ENCODE results near the gene CCDC194. TPM values are rescaled to one million over a fixed set of nuclear protein-coding genes. Genes with fewer than 3 reads are reported as not detected.

Gene CCDC194
- total RNA-seq, 6 experiments from 2014 or later: 0.26 to 1.2 (median 0.36) TPM; not detected in 2

- Histone ChIP-seq H3K4me3 (no peak overlapping the region), H3K9me3 (no peaks in the 10 kb centered on the region), H3K27ac (no peak overlapping the region), H3K27me3 (no peaks in the 10 kb centered on the region), H3K36me3 (no peaks in the 10 kb centered on the region), H3K4me1 (peaks cover 0 to 5% (median 1%) of the 10 kb centered on the region in 4 donors)
- ATAC-seq (no peak), DNase-seq (no peak)
- intact Hi-C loops (cut with DNase I): loop anchor here in 1 of 2 donors (10.0 kb wide), 1 partner anchor 62 kb away; no protein-coding TSS in a partner anchor
- 28% methylated on average over 2 of the region's 2 CpGs for WGBS (ENCODE audit: insufficient coverage, low coverage, low lambda C conversion rate, missing lambda C conversion rate)
- TF ChIP-seq POLR2A (IDR thresholded peaks at IDR 0.05) (no peak), CTCF (IDR thresholded peaks at IDR 0.05) (no peak)
Observed at GRCh38 chr19:17393002-17393401, 994 bp downstream of the CCDC194 start.

GRCh38 chr19:17391371-17392151, 2.4 kb downstream of the CCDC194 start:
- no peak overlapping the region for H3K27ac ChIP-seq
- H3K4me1 ChIP-seq: peaks cover 0 to 5% (median 1%) of the 10 kb centered on the region in 4 donors
- DNase-seq: no peak
- H3K36me3 ChIP-seq: no peaks in the 10 kb centered on the region
- ATAC-seq: peak in 1 of 4 donors; percentile 8
- peak overlapping the region; percentile 3 to 25 (median 20) for H3K4me3 ChIP-seq
- 10% methylated on average over 18 of the region's 26 CpGs for WGBS (ENCODE audit: insufficient coverage, low coverage, low lambda C conversion rate, missing lambda C conversion rate)
- no peaks in the 10 kb centered on the region for H3K9me3 ChIP-seq
- intact Hi-C loops (cut with DNase I): loop anchor here in 1 of 2 donors (10.0 kb wide), 1 partner anchor 63 kb away; no protein-coding TSS in a partner anchor
- H3K27me3 ChIP-seq: no peaks in the 10 kb centered on the region
- TF ChIP-seq POLR2A (IDR thresholded peaks at IDR 0.05) (no peak), CTCF (IDR thresholded peaks at IDR 0.05) (no peak)

GRCh38 chr19:17390665-17391370, 3.2 kb downstream of the CCDC194 start:
- H3K9me3 ChIP-seq: no peaks in the 10 kb centered on the region
- no peak overlapping the region for H3K27ac ChIP-seq
- peak overlapping the region; percentile 13 to 28 (median 24) for H3K4me3 ChIP-seq
- no peaks in the 10 kb centered on the region for H3K36me3 ChIP-seq
- intact Hi-C loops (cut with DNase I): loop anchor here in 1 of 2 donors (10.0 kb wide), 1 partner anchor 64 kb away; no protein-coding TSS in a partner anchor
- no peaks in the 10 kb centered on the region for H3K27me3 ChIP-seq
- H3K4me1 ChIP-seq: peaks cover 0 to 5% (median 1%) of the 10 kb centered on the region in 4 donors
- peak; percentile 84 to 86 (median 84) for DNase-seq
- 3% methylated on average over 37 of the region's 50 CpGs for WGBS (ENCODE audit: insufficient coverage, low coverage, low lambda C conversion rate, missing lambda C conversion rate)
- TF ChIP-seq POLR2A (IDR thresholded peaks at IDR 0.05) (no peak), CTCF (IDR thresholded peaks at IDR 0.05) (peak; percentile 51 to 71 (median 62))
- peak; percentile 94 to 97 (median 96) for ATAC-seq

GRCh38 chr19:17389957-17390664, 3.9 kb downstream of the CCDC194 start:
- Histone ChIP-seq H3K27ac (no peak overlapping the region), H3K9me3 (no peaks in the 10 kb centered on the region), H3K4me1 (peaks cover 0 to 5% (median 1%) of the 10 kb centered on the region in 4 donors), H3K36me3 (no peaks in the 10 kb centered on the region), H3K27me3 (no peaks in the 10 kb centered on the region), H3K4me3 (peak overlapping the region; percentile 13 to 28 (median 24))
- no peak for DNase-seq
- WGBS (ENCODE audit: insufficient coverage, low coverage, low lambda C conversion rate, missing lambda C conversion rate): 73% methylated on average over 3 of the region's 37 CpGs
- TF ChIP-seq POLR2A (IDR thresholded peaks at IDR 0.05) (no peak), CTCF (IDR thresholded peaks at IDR 0.05) (no peak)
- intact Hi-C loops (cut with DNase I): loop anchor here in 1 of 2 donors (5.0 to 10.0 kb wide), 2 partner anchors 43 to 65 kb away; no protein-coding TSS in a partner anchor
- ATAC-seq: no peak

All from right lobe of liver (tissue), 6 donors.